GM12878 (cell line): Measurements from ENCODE around the gene JDP2. TPM values are rescaled to one million over a fixed set of nuclear protein-coding genes. Genes with fewer than 3 reads are reported as not detected.

Source experiments
- ATF7 ChIP-seq: fragments of 450-650 bp; IDR thresholded peaks from 2 replicates; pipeline ENCODE4 v1.6.1; 2016; ENCODE audit warnings: low read depth, mild to moderate bottlenecking
- BACH1 ChIP-seq: fragments of 450-650 bp; IDR thresholded peaks from 2 replicates; pipeline ENCODE4 v1.6.1; 2017; ENCODE audit warnings: mild to moderate bottlenecking, borderline replicate concordance
- BHLHE40 ChIP-seq, 2 experiments: fragments of 450-650 bp in 1 of 2; IDR thresholded peaks; 2 replicates each; pipeline ENCODE4 v1.6.1; 2011 to 2017; ENCODE audit warnings: low read depth in 2 of 2, borderline replicate concordance in 1 of 2, improper control_type of control experiment in 1 of 2, low read length in 1 of 2, mild to moderate bottlenecking in 1 of 2
- CBFB ChIP-seq: IDR thresholded peaks from 2 replicates; pipeline ENCODE4 v1.6.1; 2016; ENCODE audit warnings: antibody characterized with exemption, low read depth
- CREM ChIP-seq: IDR thresholded peaks from 2 replicates; pipeline ENCODE4 v1.6.1; 2014; ENCODE audit warnings: antibody characterized with exemption, low read depth
- EED ChIP-seq: sonication (generic); IDR thresholded peaks from 2 replicates; pipeline ENCODE4 v1.6.1; 2016; ENCODE audit warnings: antibody characterized with exemption, low read depth
- IKZF1 ChIP-seq: fragments of 450-650 bp; conservative IDR thresholded peaks from 2 replicates; pipeline ENCODE4 v1.6.1; 2017; ENCODE audit warnings: antibody characterized with exemption, mild to moderate bottlenecking
- IRF5 ChIP-seq: fragments of 450-650 bp; IDR thresholded peaks from 2 replicates; pipeline ENCODE4 v1.6.1; 2017; ENCODE audit warnings: borderline replicate concordance
- MEF2A ChIP-seq: IDR thresholded peaks from 2 replicates; pipeline ENCODE4 v1.6.1; 2011; ENCODE audit warnings: low read depth, mild to moderate bottlenecking, low read length, moderate library complexity; ENCODE audit not compliant: insufficient read depth
- MTA3 ChIP-seq: IDR thresholded peaks from 2 replicates; pipeline ENCODE4 v1.6.1; 2012; ENCODE audit warnings: low read length, inconsistent platforms, borderline replicate concordance
- POLR2A ChIP-seq: IDR thresholded peaks from 2 replicates; pipeline ENCODE4 v1.6.1; 2011; ENCODE audit warnings: low read depth, mild to moderate bottlenecking, low read length
- RAD21 ChIP-seq: IDR thresholded peaks from 2 replicates; pipeline ENCODE4 v1.6.1; 2011; ENCODE audit warnings: mild to moderate bottlenecking, low read depth, low read length, moderate library complexity; ENCODE audit not compliant: insufficient read depth
- RCOR1 ChIP-seq: conservative IDR thresholded peaks from 2 replicates; pipeline ENCODE4 v1.6.1; 2012; ENCODE audit warnings: low read depth, low read length, improper control_type of control experiment
- SKIL ChIP-seq: fragments of 450-650 bp; IDR thresholded peaks from 2 replicates; pipeline ENCODE4 v1.6.1; 2017; ENCODE audit warnings: mild to moderate bottlenecking, low read depth, inconsistent platforms; ENCODE audit not compliant: poor library complexity, severe bottlenecking
- SPI1 ChIP-seq: IDR thresholded peaks from 2 replicates; pipeline ENCODE4 v1.6.1; 2011; ENCODE audit warnings: low read depth, mild to moderate bottlenecking, low read length, moderate library complexity, borderline replicate concordance; ENCODE audit not compliant: insufficient read depth
- TCF3 ChIP-seq: IDR thresholded peaks from 2 replicates; pipeline ENCODE4 v1.6.1; 2012; ENCODE audit warnings: low read depth, mild to moderate bottlenecking, low read length, borderline replicate concordance; ENCODE audit not compliant: insufficient read depth
- polyA plus RNA-seq, 11 experiments: library from polyadenylated mRNA; depleted of rRNA in 4 of 11; unstranded in 6 of 11; stranded (reverse) in 5 of 11; fragments of >200 nt; fragmentation: Nextera tagmentation in 4 of 11; fragmentation: Illumina TruSeq in 1 of 11; extraction: Ambion mirVana in 4 of 11; extraction: Trizol in 1 of 11; gene quantifications; 1 replicate in 1 of 11; 2 replicates in 10 of 11; pipeline versions ENCODE4 v1.2.1 to v1.2.3, GENCODE V29; 2011 to 2016; ENCODE audit warnings: inconsistent platforms in 2 of 11, missing spikeins in 2 of 11, low read depth in 1 of 11
- total RNA-seq, 4 experiments: library from RNA; depleted of rRNA in 3 of 4; stranded (reverse); fragments of >200 nt in 3 of 4; fragmentation: Illumina TruSeq in 1 of 4; extraction: Trizol in 1 of 4; gene quantifications; 2 replicates each; pipeline versions ENCODE4 v1.2.1 to v1.2.3, GENCODE V29; 2013 to 2021
- TF ChIP-seq, protein P1 (sequence below): fragments of 450-650 bp; IDR thresholded peaks from 2 replicates; pipeline ENCODE4 v1.6.1; 2017; ENCODE audit warnings: mild to moderate bottlenecking, moderate library complexity
- TF ChIP-seq, protein P2 (sequence below), 3 experiments: IDR thresholded peaks in 2 of 3; conservative IDR thresholded peaks in 1 of 3; 2 replicates each; pipeline ENCODE4 v1.5.1; 2011; ENCODE audit warnings: low read depth in 3 of 3, low read length in 3 of 3, mild to moderate bottlenecking in 3 of 3, control low read depth in 2 of 3, moderate library complexity in 2 of 3, inconsistent platforms in 1 of 3, mixed read lengths in 1 of 3; ENCODE audit not compliant: control insufficient read depth in 2 of 3, insufficient read depth in 1 of 3; ENCODE audit errors: extremely low read depth in 1 of 3

JDP2 gene
- total and polyA plus RNA-seq, 10 of the 15 experiments (the other 5 are each of a cell fraction or from before 2014, with no cell fraction given): 0.71 to 21.3 (median 11.2) TPM

DNA sequence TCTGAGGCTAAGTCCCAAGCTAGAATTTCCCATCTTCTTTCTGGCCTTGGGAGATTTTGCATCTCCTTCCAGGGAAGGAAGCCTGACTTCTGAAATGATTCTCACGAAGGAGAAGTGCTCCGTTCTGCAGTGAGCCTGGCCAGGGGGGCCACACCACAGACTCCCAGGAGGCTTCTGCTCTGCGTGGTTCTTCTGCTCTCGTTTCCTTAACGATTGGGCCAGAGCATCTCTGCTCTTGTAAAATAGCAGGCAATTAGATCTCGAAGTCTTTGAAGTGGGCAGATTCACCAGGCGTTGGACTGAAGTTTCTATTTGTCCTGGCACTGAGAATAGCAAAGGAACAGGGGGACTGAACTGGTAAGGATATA is 87.8 kb downstream of the JDP2 start (continued):
- TF ChIP-seq, protein P1, sequence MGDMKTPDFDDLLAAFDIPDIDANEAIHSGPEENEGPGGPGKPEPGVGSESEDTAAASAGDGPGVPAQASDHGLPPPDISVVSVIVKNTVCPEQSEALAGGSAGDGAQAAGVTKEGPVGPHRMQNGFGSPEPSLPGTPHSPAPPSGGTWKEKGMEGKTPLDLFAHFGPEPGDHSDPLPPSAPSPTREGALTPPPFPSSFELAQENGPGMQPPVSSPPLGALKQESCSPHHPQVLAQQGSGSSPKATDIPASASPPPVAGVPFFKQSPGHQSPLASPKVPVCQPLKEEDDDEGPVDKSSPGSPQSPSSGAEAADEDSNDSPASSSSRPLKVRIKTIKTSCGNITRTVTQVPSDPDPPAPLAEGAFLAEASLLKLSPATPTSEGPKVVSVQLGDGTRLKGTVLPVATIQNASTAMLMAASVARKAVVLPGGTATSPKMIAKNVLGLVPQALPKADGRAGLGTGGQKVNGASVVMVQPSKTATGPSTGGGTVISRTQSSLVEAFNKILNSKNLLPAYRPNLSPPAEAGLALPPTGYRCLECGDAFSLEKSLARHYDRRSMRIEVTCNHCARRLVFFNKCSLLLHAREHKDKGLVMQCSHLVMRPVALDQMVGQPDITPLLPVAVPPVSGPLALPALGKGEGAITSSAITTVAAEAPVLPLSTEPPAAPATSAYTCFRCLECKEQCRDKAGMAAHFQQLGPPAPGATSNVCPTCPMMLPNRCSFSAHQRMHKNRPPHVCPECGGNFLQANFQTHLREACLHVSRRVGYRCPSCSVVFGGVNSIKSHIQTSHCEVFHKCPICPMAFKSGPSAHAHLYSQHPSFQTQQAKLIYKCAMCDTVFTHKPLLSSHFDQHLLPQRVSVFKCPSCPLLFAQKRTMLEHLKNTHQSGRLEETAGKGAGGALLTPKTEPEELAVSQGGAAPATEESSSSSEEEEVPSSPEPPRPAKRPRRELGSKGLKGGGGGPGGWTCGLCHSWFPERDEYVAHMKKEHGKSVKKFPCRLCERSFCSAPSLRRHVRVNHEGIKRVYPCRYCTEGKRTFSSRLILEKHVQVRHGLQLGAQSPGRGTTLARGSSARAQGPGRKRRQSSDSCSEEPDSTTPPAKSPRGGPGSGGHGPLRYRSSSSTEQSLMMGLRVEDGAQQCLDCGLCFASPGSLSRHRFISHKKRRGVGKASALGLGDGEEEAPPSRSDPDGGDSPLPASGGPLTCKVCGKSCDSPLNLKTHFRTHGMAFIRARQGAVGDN: peak; percentile 58
- TF ChIP-seq CREM (peak; percentile 66; the same call in 1 of the 2 replicates), IRF5 (no peak), TCF3 (0 out of 2 replicates have a peak, but pooled peaks have one; percentile 7), MEF2A (peak; percentile 68), POLR2A (no peak; the same call in 1 of the 2 replicates), EED (peak; percentile 95), RCOR1 (0 out of 2 replicates have a peak, but pooled peaks have one; percentile 9), ATF7 (0 out of 2 replicates have a peak, but pooled peaks have one; percentile 23), SPI1 (peak; percentile 93), MTA3 (no peak), BHLHE40 (IDR thresholded peaks at IDR 0.05; ENCODE audit: borderline replicate concordance in 1 of 2, low read depth in 2 of 2, low read length in 1 of 2) (peak in 1 of 2 experiments; percentile 33; a peak in 1 of 4 replicates), BACH1 (peak; percentile 53; the same call in 1 of the 2 replicates), IKZF1 (peak; percentile 95), CBFB (peak; percentile 50), RAD21 (0 out of 2 replicates have a peak, but pooled peaks have one; percentile 5), SKIL (peak; percentile 64)
- TF ChIP-seq, protein P2, sequence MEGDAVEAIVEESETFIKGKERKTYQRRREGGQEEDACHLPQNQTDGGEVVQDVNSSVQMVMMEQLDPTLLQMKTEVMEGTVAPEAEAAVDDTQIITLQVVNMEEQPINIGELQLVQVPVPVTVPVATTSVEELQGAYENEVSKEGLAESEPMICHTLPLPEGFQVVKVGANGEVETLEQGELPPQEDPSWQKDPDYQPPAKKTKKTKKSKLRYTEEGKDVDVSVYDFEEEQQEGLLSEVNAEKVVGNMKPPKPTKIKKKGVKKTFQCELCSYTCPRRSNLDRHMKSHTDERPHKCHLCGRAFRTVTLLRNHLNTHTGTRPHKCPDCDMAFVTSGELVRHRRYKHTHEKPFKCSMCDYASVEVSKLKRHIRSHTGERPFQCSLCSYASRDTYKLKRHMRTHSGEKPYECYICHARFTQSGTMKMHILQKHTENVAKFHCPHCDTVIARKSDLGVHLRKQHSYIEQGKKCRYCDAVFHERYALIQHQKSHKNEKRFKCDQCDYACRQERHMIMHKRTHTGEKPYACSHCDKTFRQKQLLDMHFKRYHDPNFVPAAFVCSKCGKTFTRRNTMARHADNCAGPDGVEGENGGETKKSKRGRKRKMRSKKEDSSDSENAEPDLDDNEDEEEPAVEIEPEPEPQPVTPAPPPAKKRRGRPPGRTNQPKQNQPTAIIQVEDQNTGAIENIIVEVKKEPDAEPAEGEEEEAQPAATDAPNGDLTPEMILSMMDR (IDR thresholded peaks at IDR 0.05 in 2 of 3, conservative IDR thresholded peaks at IDR 0.05 in 1 of 3; ENCODE audit: control insufficient read depth in 2 of 3, extremely low read depth in 1 of 3, insufficient read depth in 1 of 3, low read depth in 3 of 3, low read length in 3 of 3): no peak
